Occipital lobe (tissue), 2 donors: ENCODE data around the gene BID. TPM values are rescaled to one million over a fixed set of nuclear protein-coding genes. Genes with fewer than 3 reads are reported as not detected.

Experiments used
- DNase-seq: peaks from one replicate; lab custom pipeline; 2025; lab: John Stamatoyannopoulos, UW
- total RNA-seq: library from RNA; depleted of rRNA; stranded (reverse); fragments of >200 nt; gene quantifications from one replicate; pipeline ENCODE4 v1.2.3, GENCODE V29; 2014

BID gene
- total RNA-seq, 1 donor from 2014 or later, result 46.2 TPM

DNA sequence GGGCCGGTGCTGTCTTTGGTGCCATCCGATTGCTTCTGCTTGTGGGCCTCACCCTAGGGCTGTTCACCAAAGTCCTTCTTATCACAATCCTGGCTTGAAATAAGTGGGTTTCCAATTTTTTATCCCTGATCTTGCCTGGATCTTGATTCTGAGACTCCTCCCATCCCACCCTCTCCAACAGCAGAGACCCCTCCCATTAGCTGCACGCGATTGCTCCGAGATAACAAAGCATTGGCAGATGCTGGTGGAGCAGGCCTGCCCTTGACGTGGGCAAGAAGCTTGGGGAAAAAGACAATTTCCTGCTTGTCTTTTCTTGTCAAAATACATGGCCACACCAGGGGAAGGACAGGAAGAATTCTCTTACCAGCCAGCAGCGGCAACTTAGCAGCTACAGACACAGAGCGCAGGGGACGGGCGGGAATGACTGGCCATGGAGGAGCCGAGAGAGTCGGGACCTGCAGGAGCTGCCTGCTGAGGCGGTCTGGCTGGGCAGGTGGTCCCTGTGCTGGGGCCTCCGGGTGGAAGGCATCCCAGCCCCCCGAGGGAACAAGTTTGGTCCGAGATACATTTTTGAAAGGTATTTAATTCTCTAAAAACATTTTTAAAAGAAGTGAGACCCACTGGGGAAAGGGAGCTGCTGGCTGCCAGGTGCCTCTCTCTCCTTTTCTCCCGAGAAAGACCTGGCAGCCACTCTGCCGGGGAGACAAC lies 9.7 kb upstream of the BID start:
- no peak for DNase-seq

DNA sequence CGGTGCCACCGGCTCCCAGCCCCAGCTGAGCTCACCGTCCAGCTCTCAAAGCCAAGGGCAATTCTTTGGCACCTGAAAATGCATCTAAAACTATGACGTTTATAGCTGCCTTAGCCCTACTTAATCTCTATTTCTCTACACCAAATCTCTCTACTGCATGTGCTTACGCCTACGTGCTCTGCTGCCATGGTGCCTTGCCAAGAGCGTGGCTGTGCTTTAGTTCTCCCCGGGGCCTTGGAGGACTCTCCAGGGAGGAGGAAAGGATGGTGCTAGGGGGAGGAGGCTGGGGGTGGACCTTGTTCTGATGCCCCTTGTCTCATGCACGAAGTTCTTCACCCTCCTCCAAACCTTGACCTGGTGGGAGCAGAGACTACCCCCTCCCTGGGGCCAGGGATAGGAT lies 9.0 kb upstream of the BID start:
- DNase-seq, result peak; percentile 26

DNA sequence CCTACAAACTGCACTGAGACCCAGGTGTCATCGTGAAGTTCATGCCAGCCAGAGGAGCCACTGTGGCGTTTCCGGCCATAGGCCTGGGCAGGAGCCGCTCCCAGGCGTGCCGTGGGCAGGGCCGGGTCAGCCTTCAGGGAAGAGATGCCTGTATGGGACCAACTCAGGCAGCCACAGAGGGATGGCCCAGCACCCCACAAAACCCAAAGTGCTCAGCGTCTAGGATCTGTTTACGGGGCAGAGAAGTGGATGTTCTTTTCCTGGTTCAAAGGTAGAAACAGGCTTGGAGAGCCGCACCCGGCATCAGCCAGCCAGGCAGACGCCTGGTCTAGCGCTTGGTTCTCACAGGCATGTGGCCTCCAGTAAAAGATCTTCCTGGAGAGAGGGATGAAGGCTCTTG lies 8.4 kb upstream of the BID start:
- DNase-seq, result no peak

DNA sequence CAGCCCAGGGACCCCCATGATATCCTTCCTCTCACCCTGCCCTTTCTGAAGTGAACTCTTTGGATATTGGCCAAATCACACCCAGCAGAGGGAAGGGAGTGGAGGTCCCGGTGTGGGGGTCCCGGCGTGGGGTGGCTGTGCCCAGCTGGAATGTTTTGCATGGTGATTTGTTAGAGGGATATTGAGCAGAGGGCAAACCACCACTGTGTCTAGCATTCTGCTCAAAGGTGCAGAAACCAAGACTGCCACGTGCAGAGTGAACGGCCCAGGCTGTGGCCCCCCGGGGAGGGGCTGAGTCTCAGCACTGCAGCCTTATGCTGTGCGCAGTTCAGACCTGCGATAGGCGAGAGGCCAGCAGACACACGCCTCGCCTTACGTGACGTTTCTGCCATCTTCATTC lies 7.9 kb upstream of the BID start:
- DNase-seq, result no peak

DNA sequence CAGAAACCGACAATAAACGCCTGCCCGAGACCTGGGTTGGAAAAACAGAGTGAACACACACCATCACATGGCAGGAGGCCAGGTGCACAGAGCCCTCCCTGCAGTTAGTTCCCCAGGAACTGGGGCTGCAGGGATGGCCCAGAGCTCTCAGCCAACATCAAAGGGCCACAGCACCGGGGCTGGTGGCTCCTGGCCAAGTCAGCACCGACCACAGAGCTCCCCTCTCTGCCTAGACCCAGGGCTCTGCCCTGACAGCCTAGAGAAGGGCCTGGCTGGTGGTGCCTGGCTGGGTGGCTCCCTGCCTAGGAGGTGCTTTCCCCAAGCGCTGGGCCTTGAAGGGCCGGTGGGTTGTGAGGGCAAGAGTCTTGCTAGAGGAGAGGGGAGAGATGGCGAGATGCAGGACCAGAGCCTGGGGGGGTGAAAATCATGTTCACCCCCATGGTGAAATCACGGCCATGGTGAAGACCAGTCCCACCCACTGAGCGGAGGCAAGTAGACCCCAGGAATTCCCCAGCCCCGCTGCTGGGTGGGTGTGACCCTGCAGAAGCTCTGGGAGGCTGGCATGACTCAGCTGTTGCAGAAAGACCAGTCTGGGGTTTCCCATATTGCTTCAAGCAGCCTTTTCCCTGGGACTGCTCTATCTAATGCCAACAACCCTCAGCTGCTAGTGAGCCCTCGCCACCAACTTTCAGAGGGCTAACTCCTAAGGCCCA lies 7.2 kb upstream of the BID start:
- DNase-seq, result no peak

DNA sequence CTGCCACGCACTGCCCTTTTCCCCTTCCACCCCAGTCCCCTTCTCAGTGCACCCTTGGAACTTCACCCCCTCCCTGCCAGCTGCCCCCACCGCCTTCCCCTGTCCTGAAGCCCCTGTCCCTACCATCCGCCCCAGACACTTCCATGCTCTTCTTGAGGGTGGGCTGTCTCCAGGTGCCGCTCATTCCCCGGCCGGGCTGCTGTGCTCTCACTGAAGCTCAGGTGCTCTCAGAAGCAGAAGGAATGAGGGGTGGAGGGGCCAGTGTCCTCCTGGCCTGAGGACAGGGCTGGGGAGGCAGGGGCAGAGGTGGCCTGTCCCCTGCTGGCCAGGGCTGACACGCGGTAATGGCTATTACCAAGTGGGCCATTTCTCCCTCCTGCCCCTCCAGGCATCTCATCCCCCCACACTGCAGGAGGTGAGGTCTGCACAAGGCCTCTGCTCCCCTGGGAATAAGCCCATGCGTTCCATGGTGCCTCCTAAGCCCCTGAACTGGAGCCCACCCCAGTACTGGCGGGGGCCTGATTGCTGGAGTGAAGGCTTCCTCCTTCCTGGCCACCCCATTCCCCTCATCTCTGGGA lies 6.6 kb upstream of the BID start:
- no peak for DNase-seq

DNA sequence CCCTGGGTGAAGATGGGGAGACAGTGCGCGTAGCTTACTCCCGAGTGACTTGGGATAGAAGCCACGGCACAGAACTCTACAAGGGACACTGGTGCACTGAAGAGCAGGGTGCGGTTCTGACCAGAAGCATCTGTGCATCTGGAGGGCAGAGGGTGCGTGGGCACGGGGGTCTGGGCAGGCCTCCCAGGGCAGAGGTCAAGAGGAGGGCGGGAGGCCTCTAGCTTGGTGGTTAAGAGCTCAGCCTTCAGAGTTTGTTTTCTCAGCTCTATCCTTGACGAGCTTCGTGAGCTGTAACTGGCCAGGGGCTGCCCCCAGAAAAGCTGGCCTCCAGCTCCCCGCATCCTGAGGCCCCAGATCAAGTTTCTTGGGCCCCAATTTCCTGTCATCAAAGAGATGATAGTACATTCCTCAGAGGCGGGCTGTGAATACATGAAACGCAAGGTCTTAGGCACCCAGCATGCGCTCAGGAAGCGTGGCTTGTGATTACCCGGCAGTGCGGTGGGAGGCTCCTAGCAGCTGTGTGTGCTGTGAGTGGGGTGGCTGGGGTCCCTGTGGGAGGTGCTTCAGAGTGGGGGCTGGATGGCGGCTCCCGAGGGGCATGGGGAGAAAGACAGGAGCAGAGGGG lies 6.0 kb upstream of the BID start:
- no peak for DNase-seq

DNA sequence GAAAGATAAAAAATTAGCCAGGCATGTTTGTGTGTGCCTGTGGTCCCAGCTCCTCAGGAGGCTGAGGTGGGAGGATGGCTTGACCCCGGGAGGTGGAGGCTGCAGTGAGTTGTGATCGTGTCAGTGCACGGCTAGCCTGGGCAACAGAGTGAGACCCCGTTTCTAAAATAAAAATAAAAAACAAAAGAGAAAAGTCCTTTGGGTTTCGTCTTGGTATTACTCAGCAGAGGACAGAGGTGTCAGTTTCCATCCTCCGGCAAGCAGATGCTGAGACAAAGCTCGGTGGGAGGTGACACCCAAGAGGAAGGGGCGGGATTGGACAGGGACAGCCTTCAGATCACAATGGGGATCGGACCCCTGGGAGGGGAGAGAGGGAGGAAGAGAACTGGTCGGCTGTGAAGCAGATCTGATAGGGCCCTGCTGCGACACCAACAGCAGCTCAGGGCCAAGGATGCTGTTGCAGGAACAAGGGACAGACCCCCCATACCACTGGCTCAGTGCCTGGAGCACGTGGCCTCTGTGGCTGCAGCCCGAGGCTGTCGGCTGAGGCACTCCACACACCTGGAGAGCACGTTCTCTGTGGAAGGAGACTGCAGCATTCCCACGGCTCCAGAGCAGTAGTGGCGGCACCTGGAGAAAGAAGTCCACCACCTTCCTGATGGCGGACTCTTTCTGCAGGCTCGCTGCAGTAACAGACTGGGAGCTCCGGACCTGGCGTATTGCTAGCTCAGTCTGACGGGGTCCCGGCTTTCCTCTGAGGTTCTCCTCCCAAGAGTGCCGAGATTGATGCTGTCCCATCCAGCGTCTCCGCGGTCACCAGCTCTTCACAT lies 5.2 kb upstream of the BID start:
- no peak for DNase-seq

DNA sequence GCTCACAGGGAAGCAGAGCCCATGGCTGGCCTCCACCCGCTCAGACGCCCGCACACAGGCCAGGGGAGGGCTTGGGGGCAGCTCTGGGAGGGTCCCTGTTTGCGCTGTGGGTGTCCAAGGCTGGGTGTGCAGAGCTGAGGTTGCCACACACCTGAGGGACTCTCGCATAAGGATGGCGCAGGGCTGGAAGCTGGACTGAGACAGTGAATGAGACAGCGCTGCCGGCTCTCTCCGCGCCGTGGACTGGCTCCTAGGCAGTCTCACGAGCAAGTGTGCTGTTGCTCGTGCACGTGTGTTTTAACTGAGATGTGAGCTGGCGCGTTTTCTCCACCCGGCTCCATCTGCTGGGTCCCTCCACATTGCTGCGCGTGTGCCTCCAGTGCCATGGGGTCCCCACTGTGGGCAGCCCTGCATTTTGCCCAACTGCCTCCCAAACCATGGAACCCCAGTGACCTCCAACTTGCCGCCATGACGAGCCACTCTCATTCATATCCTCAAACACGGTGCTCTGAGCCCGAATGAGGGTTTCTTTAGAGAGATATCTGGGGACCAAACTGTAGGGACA lies 4.2 kb upstream of the BID start:
- DNase-seq, result no peak

DNA sequence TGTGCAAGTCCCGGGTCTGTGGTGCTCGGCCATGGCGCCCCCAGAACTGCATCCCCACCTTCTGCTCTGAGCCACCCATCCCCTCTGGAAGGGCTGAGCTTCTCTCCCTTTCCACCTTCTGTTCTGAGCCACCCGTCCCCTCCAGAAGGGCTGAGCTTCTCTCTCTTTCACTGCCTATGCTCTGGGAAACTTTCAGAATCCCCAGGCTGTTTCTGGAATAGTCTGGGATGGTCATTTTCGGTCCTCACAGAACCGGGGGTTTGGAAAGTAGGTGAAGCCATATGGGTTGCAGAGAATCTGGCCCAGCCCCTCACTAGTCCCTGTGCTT lies 3.4 kb upstream of the BID start:
- DNase-seq, result no peak

DNA sequence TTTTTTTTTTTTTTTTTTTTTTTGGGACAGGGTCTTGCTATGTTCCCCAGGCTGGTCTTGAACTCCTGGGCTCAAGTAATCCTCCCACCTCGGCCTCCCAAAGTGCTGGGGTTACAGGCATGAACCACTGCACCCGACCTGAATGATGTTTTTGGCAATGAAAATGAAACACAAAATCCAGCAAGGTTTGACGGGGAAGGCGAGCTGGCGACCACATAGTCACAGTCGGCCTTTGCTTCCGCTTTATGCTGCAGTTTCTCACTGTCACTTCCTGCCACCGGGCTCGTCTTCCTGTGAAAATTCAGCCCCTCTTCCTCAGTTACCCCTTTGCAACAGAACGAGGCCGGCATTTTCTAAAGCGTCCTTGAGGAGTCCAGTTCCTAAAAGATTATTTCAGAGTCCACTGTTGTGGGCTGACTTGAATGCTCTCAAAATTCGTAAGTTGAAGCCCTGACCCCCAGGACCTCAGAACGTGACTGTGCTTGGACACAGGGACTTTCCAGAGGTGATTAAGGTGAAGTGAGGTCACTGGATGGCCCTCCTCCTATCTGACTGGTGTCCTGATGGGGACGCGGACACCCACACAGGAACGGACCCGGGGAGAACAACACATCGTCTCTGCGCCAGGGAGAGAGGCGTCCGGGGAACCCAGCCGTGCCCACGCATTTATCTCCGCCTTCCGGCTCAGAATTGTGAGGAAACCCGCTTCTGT lies 2.9 kb upstream of the BID start:
- no peak for DNase-seq

DNA sequence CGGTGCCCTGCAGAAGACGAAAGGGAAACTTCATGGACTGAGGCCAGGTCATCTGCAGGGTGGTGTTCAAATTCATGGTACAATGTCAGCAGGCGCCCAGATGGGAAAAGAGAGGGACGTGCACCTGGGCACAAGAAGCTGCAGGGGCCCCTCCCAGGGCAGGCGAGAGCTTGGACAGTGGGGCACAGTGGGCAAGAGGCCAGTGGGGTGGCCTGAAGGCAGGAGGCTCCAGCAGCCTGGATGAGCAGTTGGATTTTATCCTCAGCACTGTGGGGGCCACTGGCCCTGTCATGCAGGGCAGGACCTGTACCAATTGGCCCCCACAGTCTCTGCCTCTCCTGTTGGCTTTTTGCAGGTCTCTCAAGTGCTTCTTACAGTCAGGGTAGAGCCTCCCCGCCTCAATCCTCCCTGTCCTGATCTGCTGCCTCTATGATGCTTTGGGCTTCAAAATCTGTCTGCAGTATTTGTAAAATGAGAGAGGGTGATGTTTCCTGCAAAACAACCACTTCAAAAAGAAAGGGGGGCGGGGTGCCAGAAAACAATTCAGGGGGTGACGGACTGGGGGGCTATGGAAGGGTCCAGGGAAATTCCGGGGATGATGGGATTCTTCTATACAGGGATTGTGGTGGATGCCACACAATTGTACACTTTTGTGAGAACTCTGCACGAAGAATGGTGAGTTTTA lies 1.7 kb upstream of the BID start:
- no peak for DNase-seq

DNA sequence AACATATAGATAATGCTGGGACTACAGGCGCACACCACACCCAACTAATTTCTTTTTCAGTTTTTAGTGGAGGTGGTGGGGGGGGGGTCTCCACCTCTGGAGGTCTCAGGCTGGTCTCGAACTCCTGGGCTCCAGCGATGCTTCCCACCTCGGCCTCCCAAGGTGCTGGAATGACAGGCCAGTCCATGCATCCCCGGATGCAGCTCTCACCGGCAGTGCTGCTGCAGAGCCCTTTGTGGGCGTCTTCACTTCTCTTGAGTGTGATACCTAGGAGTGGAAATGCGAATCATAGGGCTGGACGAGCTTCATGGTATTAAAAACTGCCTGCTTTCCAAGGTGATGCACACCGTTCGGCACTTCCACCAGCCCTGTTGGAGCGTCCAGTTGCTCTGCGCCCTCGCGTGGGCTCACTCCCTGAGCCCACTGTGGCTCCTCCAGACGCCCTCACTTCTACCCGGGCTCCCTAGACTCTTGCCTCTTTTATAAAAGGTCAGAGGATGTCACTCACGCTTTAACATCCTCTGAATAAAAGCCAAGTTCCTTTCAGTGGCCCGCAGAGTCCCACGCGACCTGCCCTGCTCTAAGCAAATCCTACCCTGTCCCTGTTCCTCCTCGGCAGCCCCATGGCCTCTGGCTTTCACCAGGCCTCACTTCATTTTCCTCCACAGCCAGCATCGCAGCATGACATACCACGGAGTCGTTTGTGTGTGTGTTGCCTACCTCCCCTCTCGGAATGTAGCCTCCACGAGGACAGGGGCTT lies 837 bp upstream of the BID start:
- no peak for DNase-seq

DNA sequence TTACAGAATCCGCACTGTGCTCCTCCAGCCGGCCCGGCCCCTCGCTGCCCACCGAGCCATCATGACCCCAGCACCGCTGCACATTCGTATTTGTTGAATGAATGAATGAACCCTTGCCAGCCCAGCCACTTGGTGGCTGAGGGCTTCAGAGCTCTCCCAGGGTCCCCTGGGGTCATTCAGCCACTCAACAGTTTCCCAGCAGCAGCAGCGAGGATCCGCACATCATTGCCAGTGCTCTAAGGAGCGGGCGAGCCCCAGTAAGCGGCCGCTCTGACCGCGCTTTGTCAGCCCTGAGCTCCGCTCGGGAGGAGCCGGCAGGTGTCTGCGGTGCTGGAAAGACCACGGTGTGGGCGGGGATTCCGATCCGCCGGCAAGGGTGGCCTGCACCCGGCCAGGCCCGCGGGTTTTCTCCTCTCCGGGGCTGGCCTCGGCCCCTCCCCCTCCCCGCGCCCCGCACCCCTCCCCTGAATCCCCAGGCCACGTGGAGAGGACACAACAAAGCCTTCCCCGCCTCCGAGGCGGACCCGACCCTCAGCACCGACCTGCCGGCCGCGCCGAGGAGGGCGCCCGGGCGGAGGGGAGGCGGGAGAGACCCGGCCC lies 563 bp downstream of the BID start:
- no peak for DNase-seq

DNA sequence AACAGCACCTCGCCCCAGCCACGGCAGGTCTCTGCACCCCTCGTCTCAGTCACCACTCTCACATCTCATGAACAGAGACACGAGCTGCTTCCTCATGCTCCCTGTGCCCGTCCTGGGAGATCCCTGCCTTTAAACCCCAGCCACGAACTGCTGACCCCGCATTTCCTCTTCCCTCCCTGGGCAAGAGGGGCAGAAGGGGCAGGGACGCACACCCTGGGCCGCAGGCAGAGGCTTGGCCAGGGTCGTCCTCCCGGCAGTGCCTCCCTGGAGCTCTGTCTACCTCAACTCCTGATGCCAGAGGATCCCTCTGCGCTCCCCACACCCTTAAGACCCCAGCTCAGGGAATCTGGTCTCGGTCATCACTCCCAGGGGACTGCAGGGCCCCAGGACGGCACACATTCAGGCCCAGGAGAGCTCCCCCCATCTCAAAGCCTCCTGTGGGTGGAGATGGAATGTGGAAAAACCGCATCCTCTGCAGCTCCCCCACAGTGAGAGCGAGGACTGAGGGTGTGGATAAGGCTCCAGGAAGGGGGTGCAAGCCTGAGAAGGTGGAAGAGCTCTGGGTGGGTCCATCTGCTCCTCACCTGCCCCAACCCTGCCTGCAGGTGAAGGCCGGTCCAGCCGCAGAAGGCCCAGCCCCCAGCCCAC lies 1.2 kb downstream of the BID start:
- peak; percentile 26 for DNase-seq

DNA sequence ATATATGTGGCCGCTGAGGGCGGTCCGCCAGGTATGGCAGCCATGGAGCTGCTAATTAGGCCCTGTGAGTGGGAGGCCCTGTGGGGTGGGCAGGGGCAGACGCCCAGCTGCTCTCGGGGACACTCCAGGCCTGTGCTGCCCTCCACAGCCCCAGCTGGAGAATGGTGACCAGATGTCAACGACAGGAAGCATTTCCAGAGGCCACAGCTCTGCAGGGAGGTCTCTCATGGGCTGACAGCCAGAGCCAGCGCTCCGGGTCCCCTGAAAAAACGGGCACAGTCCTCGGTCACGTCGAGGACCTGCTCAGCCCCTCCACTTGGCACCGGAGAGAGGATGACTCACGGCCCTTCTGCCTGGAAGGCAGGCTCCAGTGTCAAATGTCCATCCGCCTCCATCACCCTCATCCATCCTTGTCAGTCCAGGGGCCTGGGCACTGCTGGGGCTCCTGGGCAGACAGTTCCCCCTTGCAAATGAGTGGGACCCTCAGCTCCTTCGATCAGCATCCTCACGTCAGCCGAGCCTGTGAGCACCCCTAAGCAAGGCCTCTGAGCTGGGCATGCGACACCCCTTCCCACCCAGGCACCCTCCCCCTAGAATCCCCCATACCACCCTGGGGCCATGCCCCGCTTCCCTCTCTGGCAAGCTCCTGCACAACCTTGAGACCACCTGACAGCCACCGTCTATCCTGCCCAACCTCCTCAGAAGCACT lies 1.9 kb downstream of the BID start:
- no peak for DNase-seq

DNA sequence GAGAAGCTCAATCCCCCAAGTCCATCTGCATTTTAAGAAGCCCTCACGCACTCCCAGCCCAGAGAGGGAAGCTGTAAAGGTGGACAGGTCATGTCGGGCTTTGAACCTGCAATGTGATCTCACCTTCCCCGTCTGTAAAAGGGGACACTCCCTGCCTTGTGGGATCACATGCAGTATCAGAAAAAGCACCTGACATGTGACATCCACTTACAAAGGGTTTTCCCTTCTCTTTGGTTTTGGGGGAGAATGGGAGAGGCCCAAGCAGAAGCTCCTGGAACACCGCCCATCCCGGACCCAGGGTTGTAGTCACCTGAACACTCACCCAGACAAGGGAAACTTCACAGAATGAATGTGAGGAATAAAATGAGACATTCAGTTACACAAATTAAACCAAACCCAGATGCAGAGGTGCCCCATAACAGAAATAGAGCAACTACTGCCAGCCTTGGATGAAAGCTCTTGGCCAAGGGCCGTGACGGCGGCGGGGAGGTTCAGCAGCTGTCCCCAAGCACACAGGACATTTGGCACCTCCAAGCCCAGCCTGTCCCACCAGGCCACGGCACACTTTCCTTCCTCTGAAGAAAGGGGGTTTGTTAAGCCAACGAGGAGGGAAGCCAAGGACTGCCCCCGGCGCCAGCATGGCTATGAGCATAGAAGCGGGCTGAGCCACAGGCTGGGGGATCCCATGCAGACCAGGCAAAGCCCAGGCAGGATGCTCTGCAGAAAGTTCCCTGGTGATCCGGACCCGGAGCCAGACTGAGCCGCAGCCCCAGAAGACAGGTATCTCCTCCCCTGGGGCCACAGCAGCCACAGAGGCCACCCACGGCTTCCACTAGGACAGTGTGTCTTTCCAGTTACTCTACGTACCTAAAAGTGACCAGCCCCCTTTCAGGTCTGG lies 3.8 kb downstream of the BID start:
- DNase-seq, result no peak
